Measurements from ENCODE around the gene CTLA4.
"Not testable (repeated sequence)": the region's sequence is repeated elsewhere in the genome, so short reads cannot be mapped to it uniquely, and the experiment has no call there.

The CTLA4 gene

DNA sequence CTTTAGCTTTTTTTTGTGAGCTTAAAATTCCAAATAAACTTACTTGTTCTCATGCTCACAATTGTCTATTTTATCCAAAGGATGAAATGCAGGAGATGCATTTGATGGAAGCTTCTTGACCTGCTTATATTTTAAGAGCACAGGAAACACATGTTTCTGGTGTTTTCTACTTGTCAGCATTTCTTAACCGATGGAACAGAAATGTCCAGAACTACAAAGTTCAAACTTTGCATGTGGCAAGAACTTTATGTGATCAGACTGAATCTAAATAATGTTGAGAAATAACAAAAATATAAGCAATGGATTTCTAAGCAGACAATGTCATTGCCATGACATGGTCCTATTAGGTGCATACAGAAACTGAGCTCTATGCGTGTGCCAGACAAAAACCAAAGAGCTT is 9.9 kb upstream of the CTLA4 start:
- no peak for DNase-seq (ENCODE audit: low read depth in 2 of 2)

DNA sequence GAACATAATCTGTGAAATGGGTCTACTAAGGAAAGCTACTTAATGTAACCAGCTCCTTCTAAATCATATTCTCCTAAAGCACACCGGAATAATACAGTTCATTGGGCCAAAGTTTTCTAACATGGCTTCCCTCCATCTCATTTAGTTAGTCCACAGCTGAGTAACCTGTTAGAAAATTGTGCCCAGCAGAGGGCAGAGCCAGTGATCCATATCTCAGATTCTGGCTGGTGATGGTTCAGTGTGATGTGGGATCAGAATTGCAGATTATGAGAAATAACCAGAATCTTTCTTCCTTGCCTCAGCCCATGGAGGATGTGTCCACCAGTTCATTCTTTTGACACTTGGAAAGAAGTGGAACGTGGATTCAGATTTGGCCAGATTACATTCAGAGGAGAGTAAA is 9.4 kb upstream of the CTLA4 start:
- no peak for DNase-seq (ENCODE audit: low read depth in 2 of 2)

DNA sequence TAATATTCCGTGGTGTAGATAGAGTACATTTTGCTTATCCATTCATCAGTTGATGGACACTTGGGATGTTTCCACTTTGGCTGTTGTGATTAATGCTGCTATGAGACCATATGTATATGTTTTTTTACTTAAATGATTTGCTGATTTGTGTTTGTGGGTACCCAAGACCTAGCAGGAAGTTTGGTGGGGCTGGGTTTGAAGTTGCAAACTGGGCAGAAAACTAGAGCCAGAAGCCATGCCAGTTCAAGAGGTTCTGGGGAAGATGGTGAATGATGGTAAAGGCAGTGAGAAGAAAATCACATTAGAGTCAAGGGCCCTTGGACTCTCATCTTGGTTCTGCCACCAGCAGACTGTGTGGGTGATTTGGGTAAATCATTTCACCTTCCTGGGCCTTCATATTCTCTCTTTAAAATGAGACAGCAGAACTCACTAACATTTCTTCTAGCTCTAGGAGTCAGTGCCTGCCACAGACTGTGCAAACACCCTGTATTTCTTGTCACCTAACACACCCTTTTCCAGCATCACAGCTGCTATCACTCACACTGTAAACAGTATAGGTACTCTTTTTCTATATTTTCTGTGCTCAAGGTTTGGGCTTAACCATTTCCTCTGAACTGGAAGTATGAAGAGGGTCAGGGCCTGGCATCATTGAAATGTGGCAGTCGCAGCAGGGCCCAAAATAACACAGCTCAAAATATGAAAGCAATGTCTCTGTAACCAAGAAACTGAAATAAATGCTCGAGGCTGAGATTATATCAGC is 8.4 kb upstream of the CTLA4 start:
- DNase-seq (ENCODE audit: low read depth in 2 of 2): no peak

DNA sequence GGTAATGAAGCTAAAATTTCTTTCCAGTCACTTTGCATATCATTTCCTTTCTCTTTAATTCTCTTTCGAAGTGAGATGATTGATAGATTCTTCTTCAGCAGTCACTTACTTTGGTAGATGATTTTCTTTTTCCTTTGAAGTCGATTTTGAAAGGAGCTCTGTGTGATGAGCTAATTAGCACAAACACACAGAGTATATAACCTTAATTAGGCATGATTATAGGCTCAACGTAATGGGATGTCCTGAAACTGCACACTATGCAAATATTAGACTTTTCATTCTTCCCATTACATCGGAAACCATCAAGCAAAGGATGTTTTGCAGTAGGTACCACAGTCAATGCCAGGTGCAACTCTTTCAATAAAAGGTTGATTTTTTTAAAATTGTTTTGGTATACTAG is 6.4 kb upstream of the CTLA4 start:
- no peak for DNase-seq (ENCODE audit: low read depth in 2 of 2)

DNA sequence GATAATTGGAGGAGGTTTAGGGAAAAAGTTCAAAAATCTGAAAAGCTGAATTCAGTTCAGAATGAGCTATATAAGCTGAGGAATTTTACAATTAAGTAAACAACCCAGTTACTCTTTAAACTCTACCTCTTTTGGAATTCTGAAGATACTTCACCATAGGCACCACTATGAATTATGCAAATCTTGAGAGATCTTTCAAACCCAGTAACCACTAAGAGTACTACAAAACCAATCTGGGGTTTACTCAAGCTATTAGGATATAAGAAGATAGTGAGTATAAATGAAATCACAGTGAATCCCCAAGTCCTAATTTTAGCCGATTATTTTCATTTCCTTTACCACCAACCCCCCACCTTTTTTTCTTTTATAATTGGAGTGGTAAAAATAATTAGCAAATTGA is 6.0 kb upstream of the CTLA4 start:
- DNase-seq (ENCODE audit: low read depth in 2 of 2): no peak

DNA sequence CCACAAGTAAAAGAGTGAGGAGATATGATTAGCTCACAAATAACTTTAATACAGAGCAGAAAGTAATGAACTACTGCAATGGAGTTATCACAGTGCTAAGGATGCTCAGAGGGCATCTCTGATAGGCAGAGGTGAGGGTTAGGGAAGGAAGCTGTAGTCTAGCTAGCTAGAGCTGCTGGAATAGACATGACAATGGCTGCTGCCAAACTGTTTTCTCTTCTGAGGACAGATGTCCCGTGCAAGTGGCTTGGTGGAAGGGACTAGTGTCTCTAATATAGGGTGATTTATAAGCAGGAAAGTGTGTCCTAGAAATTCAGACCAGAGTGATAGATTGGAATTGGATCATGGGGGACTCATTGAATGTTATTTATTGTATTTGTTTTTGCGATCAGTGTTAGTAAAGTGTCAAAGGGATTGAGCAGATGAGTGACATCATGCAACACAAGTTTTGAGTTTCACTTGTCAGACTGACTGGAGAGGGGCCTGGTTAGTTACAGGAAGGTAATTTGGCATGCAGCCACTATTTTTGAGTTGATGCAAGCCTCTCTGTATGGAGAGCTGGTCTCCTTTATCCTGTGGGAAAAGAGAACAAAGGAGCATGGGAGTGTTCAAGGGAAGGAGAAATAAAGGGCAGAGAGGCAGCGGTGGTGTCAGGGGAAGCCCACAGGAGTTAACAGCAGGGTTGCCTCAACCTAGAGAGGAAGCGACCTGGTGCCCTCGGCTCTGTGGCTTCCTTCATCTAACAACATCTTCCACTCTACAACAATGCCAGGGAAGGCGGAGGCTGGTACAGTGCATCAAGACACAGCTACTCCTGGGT is 1.9 kb downstream of the CTLA4 start:
- peak in 1 of 2 donors; percentile 5 for DNase-seq (ENCODE audit: low read depth in 2 of 2)

DNA sequence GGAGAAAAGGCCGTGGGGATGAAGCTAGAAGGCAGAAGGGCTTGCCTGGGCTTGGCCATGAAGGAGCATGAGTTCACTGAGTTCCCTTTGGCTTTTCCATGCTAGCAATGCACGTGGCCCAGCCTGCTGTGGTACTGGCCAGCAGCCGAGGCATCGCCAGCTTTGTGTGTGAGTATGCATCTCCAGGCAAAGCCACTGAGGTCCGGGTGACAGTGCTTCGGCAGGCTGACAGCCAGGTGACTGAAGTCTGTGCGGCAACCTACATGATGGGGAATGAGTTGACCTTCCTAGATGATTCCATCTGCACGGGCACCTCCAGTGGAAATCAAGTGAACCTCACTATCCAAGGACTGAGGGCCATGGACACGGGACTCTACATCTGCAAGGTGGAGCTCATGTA is 2.9 kb downstream of the CTLA4 start:
- no peak for DNase-seq (ENCODE audit: low read depth in 2 of 2)

DNA sequence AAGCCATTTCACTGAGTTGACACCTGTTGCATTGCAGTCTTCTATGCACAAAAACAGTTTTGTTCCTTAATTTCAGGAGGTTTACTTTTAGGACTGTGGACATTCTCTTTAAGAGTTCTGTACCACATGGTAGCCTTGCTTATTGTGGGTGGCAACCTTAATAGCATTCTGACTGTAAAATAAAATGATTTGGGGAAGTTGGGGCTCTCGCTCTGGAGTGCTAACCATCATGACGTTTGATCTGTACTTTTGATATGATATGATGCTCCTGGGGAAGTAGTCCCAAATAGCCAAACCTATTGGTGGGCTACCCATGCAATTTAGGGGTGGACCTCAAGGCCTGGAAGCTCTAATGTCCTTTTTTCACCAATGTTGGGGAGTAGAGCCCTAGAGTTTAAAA is 3.4 kb downstream of the CTLA4 start:
- DNase-seq (ENCODE audit: low read depth in 2 of 2): no peak

DNA sequence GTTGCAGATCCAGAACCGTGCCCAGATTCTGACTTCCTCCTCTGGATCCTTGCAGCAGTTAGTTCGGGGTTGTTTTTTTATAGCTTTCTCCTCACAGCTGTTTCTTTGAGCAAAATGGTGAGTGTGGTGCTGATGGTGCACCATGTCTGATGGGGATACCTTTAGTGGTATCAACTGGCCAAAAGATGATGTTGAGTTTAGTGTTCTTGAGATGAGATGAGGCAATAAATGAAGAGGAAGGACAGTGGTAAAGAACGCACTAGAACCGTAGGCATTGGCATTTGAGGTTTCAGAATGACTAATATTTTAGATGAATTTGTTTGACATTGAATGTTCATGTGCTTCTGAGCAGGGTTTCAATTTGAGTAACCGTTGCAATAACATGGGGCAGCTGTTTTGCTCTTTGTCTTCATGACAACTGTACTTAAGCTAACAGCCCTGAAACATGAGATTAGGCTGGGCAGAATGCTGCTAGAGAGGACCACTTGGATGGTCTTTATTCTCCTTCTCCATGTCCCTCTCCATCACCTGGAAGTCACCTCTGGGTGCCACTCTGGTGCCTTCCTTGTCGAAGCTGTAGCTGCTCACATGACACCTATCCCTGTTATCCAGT is 3.9 kb downstream of the CTLA4 start:
- DNase-seq (ENCODE audit: low read depth in 2 of 2): no peak

DNA sequence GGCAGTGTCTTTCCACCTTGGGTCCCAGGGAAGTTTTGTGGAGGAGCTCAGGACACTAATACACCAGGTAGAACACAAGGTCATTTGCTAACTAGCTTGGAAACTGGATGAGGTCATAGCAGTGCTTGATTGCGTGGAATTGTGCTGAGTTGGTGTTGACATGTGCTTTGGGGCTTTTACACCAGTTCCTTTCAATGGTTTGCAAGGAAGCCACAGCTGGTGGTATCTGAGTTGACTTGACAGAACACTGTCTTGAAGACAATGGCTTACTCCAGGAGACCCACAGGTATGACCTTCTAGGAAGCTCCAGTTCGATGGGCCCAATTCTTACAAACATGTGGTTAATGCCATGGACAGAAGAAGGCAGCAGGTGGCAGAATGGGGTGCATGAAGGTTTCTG is 5.9 kb downstream of the CTLA4 start:
- DNase-seq (ENCODE audit: low read depth in 2 of 2): no peak

DNA sequence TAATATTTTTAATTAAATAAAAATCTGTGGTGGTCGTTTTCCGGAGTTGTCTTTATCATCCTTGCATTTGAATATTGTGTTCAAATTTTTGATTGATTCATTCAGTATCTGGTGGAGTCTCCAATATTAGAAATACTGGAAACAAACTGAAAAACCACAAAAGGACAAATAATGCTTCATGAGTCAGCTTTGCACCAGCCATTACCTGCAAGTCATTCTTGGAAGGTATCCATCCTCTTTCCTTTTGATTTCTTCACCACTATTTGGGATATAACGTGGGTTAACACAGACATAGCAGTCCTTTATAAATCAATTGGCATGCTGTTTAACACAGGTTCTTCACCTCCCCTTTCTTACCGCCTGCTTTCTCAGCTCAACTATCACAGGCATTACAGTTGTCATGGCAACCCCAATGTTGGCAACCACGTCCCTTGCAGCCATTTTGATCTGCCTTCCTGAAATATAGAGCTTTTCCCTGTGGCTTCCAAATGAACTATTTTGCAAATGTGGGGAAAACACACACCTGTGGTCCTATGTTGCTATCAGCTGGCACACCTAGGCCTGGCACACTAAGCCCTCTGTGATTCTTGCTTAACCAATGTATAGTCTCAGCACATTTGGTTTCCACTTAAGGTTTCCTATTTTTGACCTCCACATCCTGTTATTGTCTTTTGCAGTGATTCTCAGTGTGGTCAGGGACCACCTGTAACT is 6.5 kb downstream of the CTLA4 start:
- DNase-seq (ENCODE audit: low read depth in 2 of 2): no peak

DNA sequence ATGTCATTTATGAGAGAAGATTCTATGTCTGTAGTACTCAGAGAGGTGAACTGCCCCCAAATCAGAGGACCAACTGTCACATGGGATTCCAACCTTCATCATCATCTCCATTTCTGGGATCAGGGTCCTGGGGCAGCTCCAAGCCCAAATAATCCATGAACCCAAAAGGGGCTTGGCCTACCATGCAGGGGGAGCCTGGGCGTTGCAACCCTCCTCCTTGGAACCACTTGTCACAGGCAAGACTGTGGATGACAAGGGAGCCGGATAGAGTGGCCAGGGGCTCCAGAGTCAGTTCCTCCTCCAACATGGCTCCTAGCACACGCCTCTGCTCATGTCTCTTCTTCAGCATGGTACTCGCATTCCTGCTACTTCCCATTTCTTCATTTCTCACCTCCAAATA is 7.9 kb downstream of the CTLA4 start:
- no peak for DNase-seq (ENCODE audit: low read depth in 2 of 2)

DNA sequence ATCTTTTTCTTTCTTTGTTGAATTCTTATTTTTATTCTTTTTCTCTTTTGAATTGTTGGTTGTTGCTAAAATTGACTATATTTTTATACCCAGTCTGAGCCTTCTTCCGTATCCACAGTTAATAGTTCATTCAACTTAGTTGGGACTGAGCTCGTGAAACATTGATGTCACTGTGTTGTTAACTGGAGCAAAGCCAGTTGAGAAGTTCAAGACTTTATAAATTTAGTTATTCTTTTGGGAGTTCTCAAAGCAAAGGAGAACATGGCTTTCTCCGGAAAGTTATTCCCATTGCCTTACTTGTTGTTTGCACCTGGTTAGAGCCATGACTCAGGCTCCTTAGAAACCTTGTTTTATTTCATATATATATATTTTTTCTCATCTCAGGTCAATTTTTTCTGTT is 8.8 kb downstream of the CTLA4 start:
- DNase-seq (ENCODE audit: low read depth in 2 of 2): no peak

DNA sequence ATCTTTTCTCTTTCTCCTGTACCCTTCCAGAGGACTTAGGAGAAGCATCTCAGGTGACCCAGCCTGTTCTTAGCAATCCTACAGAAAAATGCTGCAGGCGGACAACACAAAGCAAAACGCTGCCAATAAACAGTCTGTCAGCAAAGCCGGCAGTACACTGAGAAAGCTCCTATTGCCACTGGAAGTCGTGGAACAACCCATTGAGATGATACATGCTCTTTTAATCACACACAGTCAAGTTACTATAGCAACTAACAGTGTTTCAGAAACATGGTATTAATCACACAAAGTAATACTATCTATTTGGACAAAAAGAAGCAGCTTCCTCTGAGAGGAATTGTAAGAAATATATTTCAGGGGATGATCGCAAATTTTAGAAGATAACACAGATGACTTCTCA is 10.5 kb downstream of the CTLA4 start:
- DNase-seq (ENCODE audit: low read depth in 2 of 2): no peak

DNA sequence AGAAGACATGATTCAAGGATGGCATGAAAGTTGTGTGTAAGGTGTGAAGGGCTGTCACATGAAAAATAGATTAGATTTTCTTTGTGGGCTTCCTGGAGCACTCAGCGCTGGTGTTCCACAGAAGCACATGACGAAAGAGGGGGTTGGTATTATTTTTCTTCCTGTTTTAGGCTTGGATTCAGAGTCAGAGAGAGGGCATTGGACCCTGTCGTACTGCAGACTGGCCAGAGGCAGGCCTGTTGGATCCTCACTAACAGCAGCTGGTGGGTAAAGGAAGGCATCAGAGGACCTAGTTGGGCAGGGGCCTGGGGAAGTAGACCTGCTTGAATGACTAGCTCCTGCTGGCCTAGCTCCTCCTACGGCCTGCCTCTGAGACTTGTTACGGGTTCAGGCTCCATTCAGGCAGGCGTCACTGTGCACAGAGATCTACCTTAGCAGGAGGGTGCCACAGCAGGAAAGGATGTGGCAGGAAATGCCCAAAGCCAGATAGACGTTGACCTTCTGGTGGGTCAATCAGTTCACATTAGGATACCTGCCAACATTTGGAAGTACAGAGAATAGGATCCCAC is 13.1 kb downstream of the CTLA4 start:
- DNase-seq (ENCODE audit: low read depth in 2 of 2): no peak

DNA sequence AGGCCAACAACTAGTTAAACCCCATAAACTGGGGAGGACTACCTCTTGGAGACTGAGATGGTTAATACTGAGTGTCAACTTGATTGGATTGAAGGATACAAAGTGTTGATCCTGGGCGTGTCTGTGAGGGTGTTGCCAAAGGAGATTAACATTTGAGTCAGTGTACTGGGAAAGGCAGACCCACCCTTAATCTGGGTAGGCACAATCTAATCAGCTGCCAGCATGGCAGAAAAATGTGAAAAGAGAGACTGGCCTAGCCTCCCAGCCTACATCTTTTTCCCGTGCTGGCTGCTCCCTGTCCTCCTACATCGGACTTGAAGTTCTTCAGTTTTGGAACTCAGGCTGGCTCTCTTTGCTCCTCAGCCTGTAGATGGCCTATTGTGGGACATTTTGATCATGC is 13.6 kb downstream of the CTLA4 start:
- DNase-seq (ENCODE audit: low read depth in 2 of 2): not testable (repeated sequence)

DNA sequence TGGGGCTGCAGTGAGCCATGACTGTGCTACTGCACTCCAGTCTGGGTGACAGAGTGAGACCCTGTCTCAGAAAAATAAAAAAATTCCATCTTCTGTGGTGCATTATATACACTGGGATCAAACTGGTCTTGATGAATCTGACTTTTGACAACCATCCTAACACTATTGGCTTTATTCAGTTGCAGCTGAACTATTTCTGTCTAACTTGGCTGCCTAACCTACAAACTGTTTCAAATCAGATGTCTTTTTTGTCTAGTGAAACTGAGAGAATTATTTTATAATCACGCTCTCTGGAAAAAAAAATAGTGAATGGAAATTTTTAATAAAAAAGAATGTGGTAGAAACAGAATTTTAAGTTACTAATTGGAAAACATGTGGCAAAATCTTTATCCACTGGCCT is 15.0 kb downstream of the CTLA4 start:
- DNase-seq (ENCODE audit: low read depth in 2 of 2): no peak

DNA sequence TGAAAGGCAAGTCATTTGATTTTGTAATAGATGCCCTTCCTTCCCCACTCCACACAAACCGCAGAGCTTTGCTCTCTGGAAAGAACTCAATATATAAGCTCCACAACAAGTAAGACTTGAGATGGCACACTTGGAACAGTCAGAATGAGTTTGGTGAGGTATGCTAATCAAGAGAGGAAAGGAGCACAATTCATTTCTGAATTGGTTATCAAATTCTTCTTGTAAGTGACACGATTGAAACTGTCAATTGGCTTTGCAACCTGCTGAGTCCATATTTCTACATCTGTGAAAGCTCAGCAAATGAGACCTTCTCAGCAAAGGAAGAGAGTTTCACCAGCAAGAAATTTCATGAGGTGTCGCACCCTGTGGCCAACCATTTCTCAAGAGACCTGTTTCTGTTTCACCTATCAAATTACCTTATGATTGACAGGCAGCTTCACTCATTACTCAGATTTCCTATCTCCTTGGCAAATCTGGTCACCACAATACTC is 19.1 kb downstream of the CTLA4 start:
- no peak for DNase-seq (ENCODE audit: low read depth in 2 of 2)

DNA sequence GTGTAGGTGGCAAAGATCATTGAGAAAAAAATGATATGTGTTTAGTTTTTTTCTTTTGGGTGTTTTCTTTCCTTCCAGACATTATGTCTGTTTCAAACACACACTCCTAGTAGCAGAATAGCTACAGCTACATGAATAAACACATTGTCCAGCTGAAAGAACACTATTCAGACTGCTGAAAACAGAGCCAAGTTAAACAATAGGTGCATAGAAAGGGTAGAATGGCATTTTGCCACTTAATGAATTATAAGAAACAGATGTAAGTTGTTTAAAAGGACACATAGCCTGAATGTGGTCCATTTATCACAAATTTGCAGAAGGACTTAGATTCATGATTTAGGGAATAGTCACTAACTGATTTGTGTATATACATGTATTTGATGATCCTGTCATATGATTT is 20.1 kb downstream of the CTLA4 start:
- no peak for DNase-seq (ENCODE audit: low read depth in 2 of 2)

DNA sequence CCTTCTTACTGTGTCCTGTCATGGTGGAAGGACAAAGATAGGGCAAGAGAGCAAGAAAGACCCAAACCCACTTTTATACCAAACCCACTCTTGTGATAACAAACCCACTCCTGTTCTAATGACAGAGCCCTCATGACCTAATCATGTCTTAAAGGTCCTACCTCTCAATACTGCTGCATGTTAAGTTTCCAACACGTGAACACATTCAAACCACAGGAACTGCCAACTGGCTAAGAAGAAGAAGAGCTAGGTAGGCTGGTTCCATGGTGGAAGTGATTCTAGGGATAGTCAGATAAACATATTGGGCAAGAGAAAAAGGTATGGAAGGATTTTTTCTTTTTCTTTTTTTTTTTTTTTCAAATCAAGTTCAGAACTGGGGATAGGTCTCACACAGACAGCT is 22.0 kb downstream of the CTLA4 start:
- DNase-seq (ENCODE audit: low read depth in 2 of 2): no peak

DNA sequence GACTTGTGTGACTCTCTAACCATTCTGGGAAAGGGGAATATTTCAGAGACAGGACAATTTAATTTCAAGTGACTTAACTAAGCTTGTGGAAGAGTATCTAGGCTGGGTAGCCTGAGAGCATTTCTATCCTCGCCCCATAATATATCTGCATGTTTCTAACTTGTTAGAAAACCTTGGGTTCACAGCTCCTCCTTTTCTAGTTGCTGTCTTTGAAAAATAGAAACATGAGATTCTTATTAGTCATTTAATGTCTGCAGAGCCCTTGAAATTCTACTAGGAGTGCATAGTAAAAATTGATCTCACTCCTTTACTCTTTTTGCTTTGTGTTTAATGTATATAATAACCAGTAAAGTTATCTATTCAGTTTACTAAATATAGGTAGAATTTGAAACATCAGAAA is 22.4 kb downstream of the CTLA4 start:
- no peak for DNase-seq (ENCODE audit: low read depth in 2 of 2)

DNA sequence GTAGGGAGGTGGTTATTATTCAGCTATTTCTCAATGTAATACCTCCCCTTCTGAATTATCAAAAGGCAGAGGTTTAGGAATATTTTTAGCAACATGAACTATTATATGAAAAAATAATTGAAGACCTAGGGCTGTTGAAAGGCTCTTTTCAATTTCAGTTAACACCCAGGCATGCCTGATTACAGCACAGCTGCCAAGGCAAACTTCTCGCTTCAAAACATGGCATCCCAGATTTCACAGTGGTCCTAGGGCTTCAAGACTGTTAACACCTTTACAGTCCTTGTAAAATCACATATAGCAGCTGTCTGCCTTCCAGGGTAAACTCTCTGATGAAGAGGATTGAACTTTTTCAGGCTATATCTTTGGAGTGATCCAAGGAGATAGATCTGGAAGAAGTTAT is 23.2 kb downstream of the CTLA4 start:
- no peak for DNase-seq (ENCODE audit: low read depth in 2 of 2)

All from stimulated activated CD4-positive, alpha-beta T cell treated with anti-CD3 and anti-CD28 coated beads, Interleukin-1b, Interleukin-23, amount 100 ng/mL, for 1 hour (primary cell).